Neural cell (in vitro differentiated cells): ENCODE measurements around the gene SLC4A7. TPM values are rescaled to one million over a fixed set of nuclear protein-coding genes. Genes with fewer than 3 reads are reported as not detected.
A peak's percentile ranks its signal among the peaks of the same experiment; 100 is the strongest.

Source experiments
- H2AFZ ChIP-seq: fragments of 200-600, 300-800 bp; sonication (generic), shearing (Covaris generic); 2 replicates; pipeline ENCODE4 v1.6.0; 2014; ENCODE audit warnings: low read depth, mild to moderate bottlenecking, antibody characterized with exemption, low read length, moderate library complexity
- H3F3A ChIP-seq: fragments of 200-600 bp; shearing (Covaris generic); 2 replicates; pipeline ENCODE4 v1.6.1; 2016; ENCODE audit warnings: mild to moderate bottlenecking, moderate library complexity, mixed read lengths, antibody characterized with exemption, low read length; ENCODE audit not compliant: insufficient read depth, poor library complexity, severe bottlenecking
- H3K27ac ChIP-seq: fragments of 200-600, 300-800 bp; sonication (generic), shearing (Covaris generic); 2 replicates; pipeline ENCODE4 v1.5.1; 2014; ENCODE audit warnings: mild to moderate bottlenecking, low read length, moderate library complexity
- H3K27me3 ChIP-seq: fragments of 300-800, 200-600 bp; sonication (generic), shearing (Covaris generic); 2 replicates; pipeline ENCODE4 v1.6.0; 2014; ENCODE audit warnings: mild to moderate bottlenecking, low read depth, low read length, moderate library complexity; ENCODE audit not compliant: insufficient read depth
- H3K36me3 ChIP-seq: fragments of 300-800, 200-600 bp; sonication (generic), shearing (Covaris generic); 2 replicates; pipeline ENCODE4 v1.5.1; 2014; ENCODE audit warnings: mild to moderate bottlenecking, antibody characterized with exemption, low read length, moderate library complexity; ENCODE audit not compliant: insufficient read depth
- H3K4me2 ChIP-seq: fragments of 300-800, 200-600 bp; sonication (generic), shearing (Covaris generic); 2 replicates; pipeline ENCODE4 v1.6.0; 2014; ENCODE audit warnings: mild to moderate bottlenecking, low read length
- H3K4me3 ChIP-seq: fragments of 300-800, 200-600 bp; sonication (generic), shearing (Covaris generic); 2 replicates; pipeline ENCODE4 v1.5.1; 2014; ENCODE audit warnings: mild to moderate bottlenecking, low read length, moderate library complexity
- H3K79me2 ChIP-seq: fragments of 200-600 bp; shearing (Covaris generic); replicated peaks from 2 replicates; pipeline ENCODE4 v1.6.0; 2014; ENCODE audit warnings: mild to moderate bottlenecking, low read length, moderate library complexity; ENCODE audit not compliant: insufficient read depth
- H3K9ac ChIP-seq: fragments of 300-800, 200-600 bp; sonication (generic), shearing (Covaris generic); 2 replicates; pipeline ENCODE4 v1.6.1; 2016; ENCODE audit warnings: mild to moderate bottlenecking, low read length, mixed read lengths
- H3K9me2 ChIP-seq: fragments of 200-600 bp; shearing (Covaris generic); 2 replicates; pipeline ENCODE4 v1.6.1; 2016; ENCODE audit warnings: mild to moderate bottlenecking, low read length, mixed read lengths; ENCODE audit not compliant: insufficient read depth
- H3K9me3 ChIP-seq: fragments of 200-600, 300-800 bp; sonication (generic), shearing (Covaris generic); 2 replicates; pipeline ENCODE4 v1.6.1; 2016; ENCODE audit warnings: mild to moderate bottlenecking, mixed run types, low read length, moderate library complexity, mixed read lengths
- H4K20me1 ChIP-seq: fragments of 200-600 bp; shearing (Covaris generic); 2 replicates; pipeline ENCODE4 v1.6.1; 2016; ENCODE audit warnings: mild to moderate bottlenecking, mixed run types; ENCODE audit not compliant: insufficient read depth
- CTCF ChIP-seq: fragments of 450-650 bp; IDR thresholded peaks from 2 replicates; pipeline ENCODE4 v1.5.1; 2014; ENCODE audit warnings: antibody characterized with exemption, mild to moderate bottlenecking, moderate library complexity; ENCODE audit not compliant: poor library complexity, severe bottlenecking
- EP300 ChIP-seq: fragments of 450-650 bp; conservative IDR thresholded peaks from 2 replicates; pipeline ENCODE4 v1.6.1; 2014; ENCODE audit warnings: antibody characterized with exemption, mild to moderate bottlenecking, moderate library complexity; ENCODE audit not compliant: poor library complexity, severe bottlenecking
- EZH2 ChIP-seq: fragments of 200-600, 300-800 bp; shearing (Covaris generic), sonication (generic); IDR thresholded peaks from 2 replicates; pipeline ENCODE4 v1.6.1; 2014; ENCODE audit warnings: antibody characterized with exemption, low read length, borderline replicate concordance, mild to moderate bottlenecking; ENCODE audit not compliant: insufficient read depth, poor library complexity, severe bottlenecking
- MXI1 ChIP-seq: fragments of 450-650 bp; conservative IDR thresholded peaks from 2 replicates; pipeline ENCODE4 v1.6.1; 2014; ENCODE audit warnings: antibody characterized with exemption, mild to moderate bottlenecking; ENCODE audit not compliant: poor library complexity, severe bottlenecking
- POLR2AphosphoS5 ChIP-seq: IDR thresholded peaks from 2 replicates; pipeline ENCODE4 v1.6.1; 2012
- RAD21 ChIP-seq: fragments of 450-650 bp; conservative IDR thresholded peaks from 2 replicates; pipeline ENCODE4 v1.6.1; 2014; ENCODE audit warnings: antibody characterized with exemption, mild to moderate bottlenecking, moderate library complexity
- REST ChIP-seq: IDR thresholded peaks from 2 replicates; pipeline ENCODE4 v1.6.1; 2012; ENCODE audit warnings: borderline replicate concordance
- SMC3 ChIP-seq: fragments of 450-650 bp; conservative IDR thresholded peaks from 2 replicates; pipeline ENCODE4 v1.6.1; 2014; ENCODE audit warnings: antibody characterized with exemption, mild to moderate bottlenecking, moderate library complexity; ENCODE audit not compliant: poor library complexity
- TAF1 ChIP-seq: IDR thresholded peaks from 2 replicates; pipeline ENCODE4 v1.6.1; 2012; ENCODE audit warnings: low read depth
- polyA plus RNA-seq: library from polyadenylated mRNA; depleted of rRNA; stranded (reverse); fragments of >200 nt; gene quantifications from 2 replicates; pipeline ENCODE4 v1.2.3, GENCODE V29; 2014

Gene SLC4A7
- polyA plus RNA-seq, 1 donor from 2014 or later: 96.9 TPM

DNA sequence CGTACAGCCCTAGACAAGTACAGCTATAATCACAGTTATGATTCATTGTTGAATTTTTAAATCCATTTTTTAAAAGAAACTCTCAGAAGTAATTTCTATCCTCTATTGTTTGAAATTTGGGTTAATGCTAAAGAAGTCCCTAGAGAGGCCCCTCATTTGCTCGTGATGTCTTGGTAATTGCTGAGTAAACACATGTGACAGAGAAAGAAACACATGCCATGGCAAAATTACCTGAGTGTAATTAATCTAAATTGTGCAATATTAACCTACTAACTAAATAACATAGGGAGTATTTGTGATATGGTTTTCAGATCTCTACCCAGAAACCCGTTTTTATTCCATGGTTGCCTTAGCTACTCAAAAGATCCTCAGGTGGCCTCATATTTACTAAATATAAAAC is 125.8 kb downstream of the SLC4A7 start:
- Histone ChIP-seq H3K4me2 (no peak overlapping the region), H3K27me3 (no peaks in the 10 kb centered on the region), H3K79me2 (no peaks in the 10 kb centered on the region), H3F3A (no peaks in the 10 kb centered on the region), H3K9ac (no peak overlapping the region), H4K20me1 (no peaks in the 10 kb centered on the region), H2AFZ (no peak overlapping the region), H3K36me3 (no peaks in the 10 kb centered on the region), H3K9me3 (no peaks in the 10 kb centered on the region), H3K4me3 (no peak overlapping the region), H3K9me2 (no peaks in the 10 kb centered on the region), H3K27ac (no peak overlapping the region)
- TF ChIP-seq TAF1 (no peak), RAD21 (no peak), REST (no peak), SMC3 (no peak)

GRCh38 chr3:27357665-27358258 is 126.4 kb downstream of the SLC4A7 start:
- Histone ChIP-seq H3K36me3 (no peaks in the 10 kb centered on the region), H3K9me2 (no peaks in the 10 kb centered on the region), H3K9me3 (no peaks in the 10 kb centered on the region), H3F3A (no peaks in the 10 kb centered on the region), H3K4me2 (no peak overlapping the region), H3K27ac (no peak overlapping the region), H3K27me3 (no peaks in the 10 kb centered on the region), H3K9ac (no peak overlapping the region), H2AFZ (no peak overlapping the region), H3K4me3 (no peak overlapping the region), H3K79me2 (no peaks in the 10 kb centered on the region), H4K20me1 (no peaks in the 10 kb centered on the region)
- TF ChIP-seq SMC3 (no peak), CTCF (peak; percentile 20)

DNA sequence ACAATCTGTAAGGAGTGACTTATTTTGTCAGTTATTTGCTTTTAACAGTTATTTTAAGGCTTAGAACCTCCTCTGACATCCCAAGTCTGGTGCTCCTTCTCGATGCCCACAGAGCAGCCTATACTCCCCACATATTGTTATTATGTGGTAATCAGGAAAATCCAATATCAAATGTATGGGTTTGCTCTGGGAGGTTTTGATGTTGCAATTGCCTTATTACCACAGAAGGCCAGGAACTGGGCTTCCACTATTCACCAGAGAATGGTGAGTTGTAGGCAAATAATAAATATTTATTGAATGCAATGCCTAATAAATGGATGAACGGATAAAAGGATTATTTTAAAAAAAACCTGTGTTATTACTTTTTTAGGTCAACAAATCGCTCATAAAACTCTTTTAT is 127.2 kb downstream of the SLC4A7 start:
- Histone ChIP-seq H3K4me3 (no peak overlapping the region), H2AFZ (no peak overlapping the region), H3K27me3 (no peaks in the 10 kb centered on the region), H3K79me2 (no peaks in the 10 kb centered on the region), H3K9ac (no peak overlapping the region), H3K27ac (no peak overlapping the region), H3K4me2 (no peak overlapping the region), H3K9me3 (no peaks in the 10 kb centered on the region), H3K36me3 (no peaks in the 10 kb centered on the region), H3K9me2 (no peaks in the 10 kb centered on the region), H4K20me1 (no peaks in the 10 kb centered on the region), H3F3A (no peaks in the 10 kb centered on the region)
- TF ChIP-seq EZH2 (no peak), SMC3 (no peak), TAF1 (no peak), EP300 (no peak), MXI1 (no peak), POLR2AphosphoS5 (no peak), REST (no peak)
